Measurements from ENCODE around the gene TRMT2B. TPM values are rescaled to one million over a fixed set of nuclear protein-coding genes. Genes with fewer than 3 reads are reported as not detected.
"Not testable (repeated sequence)": the region's sequence is repeated elsewhere in the genome, so short reads cannot be mapped to it uniquely, and the experiment has no call there.

Gene TRMT2B
- total RNA-seq, 1 experiment from 2014 or later: 28.1 TPM

DNA sequence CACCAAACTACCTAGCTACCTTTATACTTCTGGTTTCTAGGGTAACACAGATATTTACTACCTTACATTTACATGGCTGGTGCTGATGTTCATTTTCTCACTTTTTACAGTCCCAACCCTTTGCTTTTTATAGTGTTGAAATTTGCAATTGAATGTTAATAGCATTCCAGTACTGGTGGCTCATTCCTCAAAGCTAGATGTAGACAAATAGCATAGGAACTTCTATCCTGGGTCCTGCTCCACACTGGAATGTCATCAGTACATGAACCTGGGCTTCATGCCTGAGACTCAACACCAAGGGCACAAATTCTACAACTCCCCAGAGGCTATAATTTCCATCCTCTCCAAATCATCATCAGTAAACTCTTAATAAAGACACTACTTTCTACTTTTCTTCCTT lies 10.3 kb upstream of the TRMT2B start:
- Histone ChIP-seq H3K27me3 (replicated peaks; ENCODE audit: control insufficient read depth, insufficient read depth, low read length) (no peaks in the 10 kb centered on the region), H3K9me3 (no peaks in the 10 kb centered on the region), H3K36me3 (ENCODE audit: control insufficient read depth, insufficient read depth, low read length) (no peaks in the 10 kb centered on the region), H3K4me3 (ENCODE audit: low read depth, low read length) (no peak overlapping the region), H3K4me1 (no peaks in the 10 kb centered on the region)
- no peak overlapping the region for H3K27ac Mint-ChIP-seq (ENCODE audit: unreplicated experiment)
- intact Hi-C loops (cut with micrococcal nuclease; ENCODE audit: unreplicated experiment): no loop called here
- H3K4me3 Mint-ChIP-seq (ENCODE audit: unreplicated experiment): no peak overlapping the region
- TF ChIP-seq CTCF (IDR thresholded peaks at IDR 0.05; ENCODE audit: insufficient read depth in 1 of 2, low read depth in 1 of 2, low read length in 1 of 2, severe bottlenecking in 1 of 2, unreplicated experiment in 1 of 2): no peak
- POLR2A ChIA-PET: no interaction called here
- CTCF ChIA-PET: no interaction called here
- BruUV-seq (replicated peaks): no TSS peak
- peaks cover 1% of the 10 kb centered on the region for H3K9me3 Mint-ChIP-seq (ENCODE audit: unreplicated experiment)
- H3K36me3 Mint-ChIP-seq (ENCODE audit: insufficient read depth, unreplicated experiment): no peaks in the 10 kb centered on the region
- H3K4me1 Mint-ChIP-seq (ENCODE audit: low read depth, unreplicated experiment): peaks cover under 1% of the 10 kb centered on the region
- H3K27me3 Mint-ChIP-seq (ENCODE audit: insufficient read depth, unreplicated experiment): no peaks in the 10 kb centered on the region
- DNase-seq: no peak

- H3K9me3 ChIP-seq: no peaks in the 10 kb centered on the region
- H3K36me3 ChIP-seq (ENCODE audit: control insufficient read depth, insufficient read depth, low read length): no peaks in the 10 kb centered on the region
- Mint-ChIP-seq H3K9me3 (ENCODE audit: unreplicated experiment) (peaks cover 8% of the 10 kb centered on the region), H3K27ac (ENCODE audit: unreplicated experiment) (peak overlapping the region; percentile 51), H3K36me3 (ENCODE audit: insufficient read depth, unreplicated experiment) (peaks cover under 1% of the 10 kb centered on the region), H3K4me3 (ENCODE audit: unreplicated experiment) (no peak overlapping the region), H3K27me3 (ENCODE audit: insufficient read depth, unreplicated experiment) (no peaks in the 10 kb centered on the region), H3K4me1 (ENCODE audit: low read depth, unreplicated experiment) (peaks cover 6% of the 10 kb centered on the region)
- H3K27me3 ChIP-seq (replicated peaks; ENCODE audit: control insufficient read depth, insufficient read depth, low read length): no peaks in the 10 kb centered on the region
- H3K4me3 ChIP-seq (ENCODE audit: low read depth, low read length): no peak overlapping the region
- POLR2A ChIA-PET: no interaction called here
- no TSS peak for BruUV-seq (replicated peaks)
- TF ChIP-seq CTCF (IDR thresholded peaks at IDR 0.05; ENCODE audit: insufficient read depth in 1 of 2, low read depth in 1 of 2, low read length in 1 of 2, severe bottlenecking in 1 of 2, unreplicated experiment in 1 of 2): no peak
- CTCF ChIA-PET: no interaction called here
- no peaks in the 10 kb centered on the region for H3K4me1 ChIP-seq
- DNase-seq: no peak
- intact Hi-C loops (cut with micrococcal nuclease; ENCODE audit: unreplicated experiment): loop anchor here (10.0 kb wide), 1 partner anchor 132 kb away; the partner anchor contains the start of gene XKRX
Measured at GRCh38 chrX:101057093-101057714, 5.3 kb upstream of the TRMT2B start.

DNA sequence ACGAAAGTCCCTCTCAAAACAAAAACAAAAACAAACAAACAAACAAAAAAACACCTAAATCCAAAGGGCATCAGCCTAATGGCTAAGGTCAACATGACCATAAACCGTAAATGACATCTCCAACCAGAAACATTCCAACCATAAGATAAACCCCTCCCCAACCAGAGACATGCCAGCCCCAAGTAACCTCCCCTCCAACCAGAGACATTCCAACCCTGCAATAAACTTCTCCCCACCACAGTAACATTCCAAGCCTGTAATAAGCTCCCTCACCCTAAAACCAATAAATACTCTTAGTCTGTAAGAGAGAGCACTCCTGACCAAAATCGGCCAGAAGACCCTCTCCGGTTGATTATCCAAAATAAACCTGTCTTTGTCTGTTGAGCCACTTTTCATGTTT lies 4.6 kb upstream of the TRMT2B start:
- H3K36me3 ChIP-seq (ENCODE audit: control insufficient read depth, insufficient read depth, low read length); CTCF ChIA-PET; H3K27me3 Mint-ChIP-seq (ENCODE audit: insufficient read depth, unreplicated experiment); H3K36me3 Mint-ChIP-seq (ENCODE audit: insufficient read depth, unreplicated experiment); H3K4me1 Mint-ChIP-seq (ENCODE audit: low read depth, unreplicated experiment); H3K27me3 ChIP-seq (replicated peaks; ENCODE audit: control insufficient read depth, insufficient read depth, low read length); H3K9me3 Mint-ChIP-seq (ENCODE audit: unreplicated experiment); H3K4me1 ChIP-seq; H3K4me3 ChIP-seq (ENCODE audit: low read depth, low read length); H3K4me3 Mint-ChIP-seq (ENCODE audit: unreplicated experiment); DNase-seq; H3K9me3 ChIP-seq; POLR2A ChIA-PET; BruUV-seq (replicated peaks): not testable (repeated sequence)
- peak overlapping the region; percentile 51 for H3K27ac Mint-ChIP-seq (ENCODE audit: unreplicated experiment)
- intact Hi-C loops (cut with micrococcal nuclease; ENCODE audit: unreplicated experiment): loop anchor here (10.0 kb wide), 1 partner anchor 132 kb away; the partner anchor contains the start of gene XKRX
